GM23338 (cell line): Measurements from ENCODE around the gene CD163. TPM values are rescaled to one million over a fixed set of nuclear protein-coding genes. Genes with fewer than 3 reads are reported as not detected.

ENCODE experiments used
- ATAC-seq: fragments of 200-7000 bp; cut with Tn5 transposase; 3 replicates; pipeline ENCODE4 v1.9.1; 2020
- DNase-seq: peaks from one replicate; pipeline ENCODE4 v3.0.0-alpha.2; 2015; ENCODE audit warnings: low spot score
- H2AFZ ChIP-seq: fragments of 200-600 bp; sonication (generic); 2 replicates; pipeline ENCODE4 v1.8.0; 2016; ENCODE audit warnings: antibody characterized with exemption, mild to moderate bottlenecking, moderate library complexity
- H3F3A ChIP-seq: fragments of 200-600 bp; sonication (generic); replicated peaks from 2 replicates; pipeline ENCODE4 v1.8.0; 2017; ENCODE audit warnings: antibody characterized with exemption, mixed run types, low read depth
- H3K27ac ChIP-seq: fragments of 200-600 bp; sonication (generic); 2 replicates; pipeline ENCODE4 v1.6.1; 2016; ENCODE audit warnings: low read depth
- H3K27me3 ChIP-seq: fragments of 200-600 bp; sonication (generic); 2 replicates; pipeline ENCODE4 v1.8.0; 2016; ENCODE audit warnings: mild to moderate bottlenecking, mixed run types, moderate library complexity; ENCODE audit not compliant: insufficient read depth
- H3K36me3 ChIP-seq: fragments of 200-600 bp; sonication (generic); 2 replicates; pipeline ENCODE4 v1.8.0; 2016; ENCODE audit warnings: mild to moderate bottlenecking; ENCODE audit not compliant: insufficient read depth
- H3K4me1 ChIP-seq: fragments of 200-600 bp; sonication (generic); 2 replicates; pipeline ENCODE4 v1.8.0; 2016; ENCODE audit warnings: mild to moderate bottlenecking, moderate library complexity; ENCODE audit not compliant: insufficient read depth
- H3K4me2 ChIP-seq: fragments of 200-600 bp; sonication (generic); 2 replicates; pipeline ENCODE4 v1.7.1; 2017; ENCODE audit warnings: mixed run types
- H3K4me3 ChIP-seq: fragments of 200-600 bp; sonication (generic); 2 replicates; pipeline ENCODE4 v1.6.1; 2016; ENCODE audit warnings: mixed run types
- H3K79me2 ChIP-seq: fragments of 200-600 bp; sonication (generic); replicated peaks from 2 replicates; pipeline ENCODE4 v1.8.0; 2017; ENCODE audit warnings: mild to moderate bottlenecking; ENCODE audit not compliant: insufficient read depth
- H3K9me2 ChIP-seq: fragments of 200-600 bp; sonication (generic); 2 replicates; pipeline ENCODE4 v1.8.0; 2017; ENCODE audit not compliant: insufficient read depth
- H4K20me1 ChIP-seq: fragments of 200-600 bp; sonication (generic); replicated peaks from 2 replicates; pipeline ENCODE4 v1.8.0; 2017; ENCODE audit warnings: mild to moderate bottlenecking; ENCODE audit not compliant: insufficient read depth
- H3K27ac Mint-ChIP-seq: 2 replicates; pipeline ENCODE4 v1.8.0; 2020; ENCODE audit warnings: inconsistent platforms, mild to moderate bottlenecking, moderate library complexity, mixed read lengths
- H3K27me3 Mint-ChIP-seq: 3 replicates; pipeline ENCODE4 v1.8.0; 2022; ENCODE audit warnings: low read depth, mild to moderate bottlenecking, moderate library complexity, mixed read lengths, inconsistent platforms; ENCODE audit not compliant: insufficient read depth, poor library complexity
- H3K36me3 Mint-ChIP-seq: 3 replicates; pipeline ENCODE4 v1.8.0; 2021; ENCODE audit warnings: low read depth, mild to moderate bottlenecking, inconsistent platforms, moderate library complexity, mixed read lengths
- H3K4me1 Mint-ChIP-seq: 3 replicates; pipeline ENCODE4 v1.8.0; 2020; ENCODE audit warnings: mild to moderate bottlenecking, inconsistent platforms, mixed read lengths
- H3K4me3 Mint-ChIP-seq: 3 replicates; pipeline ENCODE4 v1.8.0; 2021; ENCODE audit warnings: moderate library complexity, mild to moderate bottlenecking, inconsistent platforms, mixed read lengths
- H3K9me3 Mint-ChIP-seq: 3 replicates; pipeline ENCODE4 v1.8.0; 2020; ENCODE audit warnings: moderate library complexity, mild to moderate bottlenecking, inconsistent platforms, mixed read lengths
- CREB1 ChIP-seq: fragments of 250-450 bp; sonication (Bioruptor Pico); IDR thresholded peaks from 2 replicates; pipeline ENCODE4 v1.5.0; 2020; ENCODE audit warnings: low read depth, mild to moderate bottlenecking, moderate library complexity
- CTCF ChIP-seq, 2 experiments: fragments of 200-600 bp in 1 of 2; sonication (generic) in 1 of 2; conservative IDR thresholded peaks; 2 replicates each; pipeline versions ENCODE4 v1.5.1 to v1.6.1; 2016 to 2017; ENCODE audit warnings: antibody characterized with exemption in 2 of 2, low read depth in 2 of 2, mild to moderate bottlenecking in 2 of 2, moderate library complexity in 1 of 2
- ETS1 ChIP-seq: IDR thresholded peaks from 2 replicates; pipeline ENCODE4 v1.6.1; 2016; ENCODE audit warnings: antibody characterized with exemption
- EZH2 ChIP-seq: fragments of 200-600 bp; sonication (generic); IDR thresholded peaks from one replicate; pipeline ENCODE4 v1.8.0; 2017; ENCODE audit warnings: antibody characterized with exemption, mild to moderate bottlenecking, low read depth; ENCODE audit not compliant: unreplicated experiment
- EZH2phosphoT487 ChIP-seq: fragments of 200-600 bp; sonication (generic); IDR thresholded peaks from one replicate; pipeline ENCODE4 v1.8.1; 2018; ENCODE audit warnings: antibody characterized with exemption; ENCODE audit not compliant: unreplicated experiment
- JUNB ChIP-seq: IDR thresholded peaks from one replicate; pipeline ENCODE4 v1.6.1; 2016; ENCODE audit warnings: antibody characterized with exemption; ENCODE audit not compliant: unreplicated experiment
- NANOG ChIP-seq: IDR thresholded peaks from 2 replicates; pipeline ENCODE4 v1.6.1; 2016; ENCODE audit warnings: antibody characterized with exemption, borderline replicate concordance
- POLR2AphosphoS5 ChIP-seq: IDR thresholded peaks from 2 replicates; pipeline ENCODE4 v1.6.1; 2016; ENCODE audit warnings: antibody characterized with exemption, low read depth
- REST ChIP-seq: IDR thresholded peaks from one replicate; pipeline ENCODE4 v1.6.1; 2018; ENCODE audit warnings: antibody characterized with exemption; ENCODE audit not compliant: unreplicated experiment
- STAT1 ChIP-seq: IDR thresholded peaks from one replicate; pipeline ENCODE4 v1.6.1; 2016; ENCODE audit warnings: antibody characterized with exemption; ENCODE audit not compliant: unreplicated experiment
- ZNF114 ChIP-seq: fragments of 250-450 bp; sonication (Bioruptor Pico); IDR thresholded peaks from 2 replicates; pipeline ENCODE4 v1.5.0; 2020; ENCODE audit warnings: mild to moderate bottlenecking, moderate library complexity
- ZNF331 ChIP-seq: fragments of 250-450 bp; sonication (Bioruptor Pico); IDR thresholded peaks from 2 replicates; pipeline ENCODE4 v1.5.0; 2020; ENCODE audit warnings: low read depth, mild to moderate bottlenecking, moderate library complexity
- ZNF462 ChIP-seq: fragments of 250-450 bp; sonication (Bioruptor Pico); IDR thresholded peaks from 2 replicates; pipeline ENCODE4 v1.5.0; 2020; ENCODE audit warnings: mild to moderate bottlenecking, moderate library complexity
- polyA plus RNA-seq: library from polyadenylated mRNA; unstranded; fragments of >200 nt; fragmentation: Nextera tagmentation; extraction: Ambion mirVana; gene quantifications from 2 replicates; pipeline ENCODE4 v1.2.1, GENCODE V29; 2016
- total RNA-seq: library from RNA; depleted of rRNA; stranded (reverse); fragments of >200 nt; shearing (Covaris generic); gene quantifications from 2 replicates; pipeline ENCODE4 v1.2.3, GENCODE V29; 2014

Gene CD163
- total and polyA plus RNA-seq, 2 experiments from 2014 or later, result not detected

- no peak overlapping the region for H2AFZ ChIP-seq
- no peak for DNase-seq
- peaks cover 16% of the 10 kb centered on the region; the same call in 1 of the 2 replicates for H3K4me1 ChIP-seq
- no peak overlapping the region for H3K27ac ChIP-seq
- Mint-ChIP-seq H3K4me3 (no peak overlapping the region), H3K27me3 (no peaks in the 10 kb centered on the region), H3K9me3 (peaks cover 4% of the 10 kb centered on the region; the same call in 1 of the 3 replicates), H3K36me3 (no peaks in the 10 kb centered on the region; the same call in 2 of the 3 replicates), H3K27ac (no peak overlapping the region), H3K4me1 (peaks cover 17% of the 10 kb centered on the region)
- H3F3A ChIP-seq, result no peaks in the 10 kb centered on the region
- TF ChIP-seq EZH2phosphoT487 (no peak), EZH2 (no peak), CREB1 (no peak), NANOG (no peak), JUNB (no peak), ZNF462 (no peak), REST (no peak), ZNF331 (no peak), CTCF (conservative IDR thresholded peaks at IDR 0.05; ENCODE audit: low read depth in 2 of 2) (no peak), POLR2AphosphoS5 (no peak), ZNF114 (CRISPR knock-in tag) (no peak), ETS1 (no peak), STAT1 (no peak)
- no peaks in the 10 kb centered on the region for H4K20me1 ChIP-seq
- H3K79me2 ChIP-seq, result no peaks in the 10 kb centered on the region
- no peaks in the 10 kb centered on the region for H3K36me3 ChIP-seq
- H3K27me3 ChIP-seq, result no peaks in the 10 kb centered on the region
- H3K4me3 ChIP-seq, result no peak overlapping the region
- no peak overlapping the region for H3K4me2 ChIP-seq
- no peak for ATAC-seq
- 0 out of 2 replicates have a peak, but pooled peaks cover 5% of the 10 kb centered on the region for H3K9me2 ChIP-seq
Observed at GRCh38 chr12:7496451-7496850, 7.1 kb downstream of the CD163 start.
